GM18520 (cell line): ENCODE results near the gene TMEM250.

Source experiments
- ATAC-seq: cut with Tn5 transposase; IDR thresholded peaks from one replicate; pipeline ENCODE4 v1.9.1; 2021; ENCODE audit not compliant: unreplicated experiment

TMEM250 gene

GRCh38 chr9:136098210-136098609 lies 20.5 kb downstream of the TMEM250 start:
- ATAC-seq = no peak

GRCh38 chr9:136096505-136097001 lies 22.1 kb downstream of the TMEM250 start:
- ATAC-seq = no peak

- no peak for ATAC-seq
Measured at GRCh38 chr9:136095070-136096058, 23.3 kb downstream of the TMEM250 start, which contains the start of gene NACC2. Gene NACC2, minus strand, starts transcription at chr9:136095289. Its CDS starts 44,768 bp downstream, at chr9:136050521.

- ATAC-seq = no peak
Measured at GRCh38 chr9:136093995-136094881, 24.4 kb downstream of the TMEM250 start.

GRCh38 chr9:136093346-136093986 lies 25.2 kb downstream of the TMEM250 start:
- ATAC-seq = no peak

GRCh38 chr9:136092741-136093140 lies 25.9 kb downstream of the TMEM250 start:
- no peak for ATAC-seq

- ATAC-seq = no peak
Measured at GRCh38 chr9:136092353-136092650, 26.4 kb downstream of the TMEM250 start.

- ATAC-seq = no peak
Measured at GRCh38 chr9:136091582-136092352, 26.9 kb downstream of the TMEM250 start.

GRCh38 chr9:136090768-136091581 lies 27.7 kb downstream of the TMEM250 start:
- no peak for ATAC-seq

GRCh38 chr9:136090056-136090735 lies 28.5 kb downstream of the TMEM250 start:
- ATAC-seq = no peak

- no peak for ATAC-seq
Measured at GRCh38 chr9:136089697-136090045, 29.0 kb downstream of the TMEM250 start.

- no peak for ATAC-seq
Measured at GRCh38 chr9:136088939-136089696, 29.6 kb downstream of the TMEM250 start.

- no peak for ATAC-seq
Measured at GRCh38 chr9:136088481-136088938, 30.2 kb downstream of the TMEM250 start.

GRCh38 chr9:136087741-136088480 lies 30.8 kb downstream of the TMEM250 start:
- ATAC-seq = no peak

GRCh38 chr9:136086951-136087740 lies 31.5 kb downstream of the TMEM250 start:
- ATAC-seq = no peak

- ATAC-seq = no peak
Measured at GRCh38 chr9:136086213-136086881, 32.3 kb downstream of the TMEM250 start.
